ENCODE measurements around the gene ZNF300. TPM values are rescaled to one million over a fixed set of nuclear protein-coding genes. Genes with fewer than 3 reads are reported as not detected.
"Not testable (repeated sequence)": the region's sequence is repeated elsewhere in the genome, so short reads cannot be mapped to it uniquely, and the experiment has no call there.

Gene ZNF300
- total and polyA plus RNA-seq, 2 donors (not counting 3 experiments of a cell fraction or from before 2014, with no cell fraction given), result 4.6 to 9.6 TPM

DNA sequence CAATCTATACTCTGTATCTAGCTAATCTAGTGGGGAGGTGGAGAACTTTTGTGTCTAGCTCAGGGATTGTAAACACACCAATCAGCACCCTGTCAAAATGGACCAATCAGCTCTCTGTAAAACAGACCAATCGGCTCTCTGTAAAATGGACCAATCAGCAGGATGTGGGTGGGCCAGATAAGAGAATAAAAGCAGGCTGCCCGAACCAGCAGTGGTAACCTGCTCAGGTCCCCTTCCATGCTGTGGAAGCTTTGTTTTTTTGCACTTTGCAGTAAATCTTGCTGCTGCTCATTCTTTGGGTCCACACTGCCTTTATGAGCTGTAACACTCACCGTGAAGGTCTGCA, 58.5 kb downstream of the ZNF300 start, which contains the start of gene IRGM:
Gene IRGM, plus strand, starts transcription at position 214 of the 346 bp plus-strand sequence. CDS start 1,603 bp downstream, outside the sequence.
- BruUV-seq (replicated peaks); H2AFZ ChIP-seq (ENCODE audit: low read depth, low read length); H3K79me2 ChIP-seq (ENCODE audit: control insufficient read depth, insufficient read depth, low read length); H3K4me1 ChIP-seq (ENCODE audit: control insufficient read depth, extremely low read depth, insufficient read depth, low read length); H4K20me1 ChIP-seq (replicated peaks; ENCODE audit: control insufficient read depth, extremely low read depth, insufficient read depth, low read length); H3K4me3 ChIP-seq (replicated peaks in 1 of 3; ENCODE audit: insufficient read depth in 1 of 3, low read depth in 1 of 3, low read length in 3 of 3); H3K9me1 ChIP-seq (replicated peaks; ENCODE audit: control insufficient read depth, extremely low read depth, insufficient read depth, low read length); dilution Hi-C loops (cut with MboI; ENCODE audit: extremely low pct_ligation_motif_present, low sequenced_read_pairs); H3K9me3 ChIP-seq (replicated peaks; ENCODE audit: control insufficient read depth, insufficient read depth, low read length); FAIRE-seq; H3K4me2 ChIP-seq (ENCODE audit: insufficient read depth, low read length); POLR2A ChIA-PET; H3K27me3 ChIP-seq (ENCODE audit: control insufficient read depth in 2 of 2, insufficient read depth in 2 of 2, low read length in 2 of 2); H3K27ac ChIP-seq (ENCODE audit: insufficient read depth, low read depth, low read length); DNase-seq (ENCODE audit: low read depth, low spot score); H3K36me3 ChIP-seq (ENCODE audit: control insufficient read depth in 2 of 2, extremely low read depth in 1 of 2, insufficient read depth in 2 of 2, low read length in 2 of 2); H3K9ac ChIP-seq (replicated peaks; ENCODE audit: extremely low read depth, insufficient read depth, low read length): not testable (repeated sequence)
- CTCF ChIA-PET, result interaction anchor here (0.8 to 3.8 kb wide), 11 partner anchors 20 to 284 kb away, joined by 3 to 86 read pairs (median 7); partner anchors contain the start of genes MYOZ3, RBM22 and SMIM3
- intact Hi-C loops (cut with micrococcal nuclease), result loop anchor here (5.0 kb wide), 2 partner anchors 44 to 389 kb away; no protein-coding TSS in a partner anchor

DNA sequence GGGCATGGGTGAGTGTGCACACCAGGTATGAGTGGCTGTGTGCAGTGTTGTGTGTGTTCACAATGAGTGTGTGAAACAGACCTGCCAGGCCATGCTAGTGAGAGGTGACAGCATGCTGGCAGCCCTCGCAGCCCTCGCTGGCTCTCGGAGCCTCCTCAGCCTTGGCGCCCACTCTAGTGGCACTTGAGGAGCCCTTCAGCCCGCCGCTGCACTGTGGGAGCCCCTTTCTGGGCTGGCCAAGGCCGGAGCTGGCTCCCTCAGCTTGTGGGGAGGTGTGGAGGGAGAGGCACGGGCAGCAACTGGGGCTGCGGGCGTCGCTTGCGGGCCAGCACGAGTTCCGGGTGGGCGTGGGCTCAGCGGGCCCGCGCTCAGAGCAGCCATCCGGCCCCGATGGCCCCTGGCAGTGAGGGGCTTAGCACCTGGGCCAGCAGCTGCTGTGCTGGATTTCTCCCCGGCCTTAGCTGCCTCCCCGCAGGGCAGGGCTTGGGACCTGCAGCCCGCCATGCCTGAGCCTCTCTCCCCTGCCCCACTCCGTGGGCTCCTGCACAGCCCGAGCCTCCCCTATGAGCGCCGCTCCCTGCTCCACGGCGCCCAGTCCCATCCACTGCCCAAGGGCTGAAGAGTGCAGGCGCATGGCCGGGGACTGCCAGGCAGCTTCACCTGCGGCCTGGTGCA, 59.5 kb downstream of the ZNF300 start:
- FAIRE-seq; H3K4me2 ChIP-seq (ENCODE audit: insufficient read depth, low read length); dilution Hi-C loops (cut with MboI; ENCODE audit: extremely low pct_ligation_motif_present, low sequenced_read_pairs); H4K20me1 ChIP-seq (replicated peaks; ENCODE audit: control insufficient read depth, extremely low read depth, insufficient read depth, low read length); H3K4me3 ChIP-seq (replicated peaks in 1 of 3; ENCODE audit: insufficient read depth in 1 of 3, low read depth in 1 of 3, low read length in 3 of 3); H3K27me3 ChIP-seq (ENCODE audit: control insufficient read depth in 2 of 2, insufficient read depth in 2 of 2, low read length in 2 of 2); H3K9me1 ChIP-seq (replicated peaks; ENCODE audit: control insufficient read depth, extremely low read depth, insufficient read depth, low read length); DNase-seq (ENCODE audit: low read depth, low spot score); BruUV-seq (replicated peaks); POLR2A ChIA-PET; H3K79me2 ChIP-seq (ENCODE audit: control insufficient read depth, insufficient read depth, low read length); H3K27ac ChIP-seq (ENCODE audit: insufficient read depth, low read depth, low read length); H3K9me3 ChIP-seq (replicated peaks; ENCODE audit: control insufficient read depth, insufficient read depth, low read length); H3K4me1 ChIP-seq (ENCODE audit: control insufficient read depth, extremely low read depth, insufficient read depth, low read length); H3K36me3 ChIP-seq (ENCODE audit: control insufficient read depth in 2 of 2, extremely low read depth in 1 of 2, insufficient read depth in 2 of 2, low read length in 2 of 2); H2AFZ ChIP-seq (ENCODE audit: low read depth, low read length); H3K9ac ChIP-seq (replicated peaks; ENCODE audit: extremely low read depth, insufficient read depth, low read length): not testable (repeated sequence)
- intact Hi-C loops (cut with micrococcal nuclease), result loop anchor here (5.0 kb wide), 2 partner anchors 43 to 388 kb away; no protein-coding TSS in a partner anchor
- CTCF ChIA-PET, result interaction anchor here (0.9 to 3.8 kb wide), 4 partner anchors 44 to 283 kb away, joined by 3 to 86 read pairs (median 44); partner anchors contain the start of gene RBM22

Other genes with a start within 250 kb of the ZNF300 start
- gene MYOZ3, start 243.7 kb downstream of the ZNF300 start, total RNA-seq, result 1.1 and 1.2 TPM in 2 replicates
- gene MYOZ3, start 243.7 kb downstream of the ZNF300 start, polyA plus RNA-seq, result 0.43 and 0.59 TPM in 2 replicates
- gene RBM22, start 203.9 kb downstream of the ZNF300 start, total RNA-seq, result 44.4 and 51.2 TPM in 2 replicates
- 37.0 and 41.8 TPM in 2 replicates for gene RBM22, start 203.9 kb downstream of the ZNF300 start, polyA plus RNA-seq
- gene DCTN4, start 146.0 kb downstream of the ZNF300 start, total RNA-seq, result 42.8 and 47.3 TPM in 2 replicates
- gene DCTN4, start 146.0 kb downstream of the ZNF300 start, polyA plus RNA-seq, result 18.8 and 22.4 TPM in 2 replicates
- gene SMIM3, start 126.2 kb downstream of the ZNF300 start, total RNA-seq, result 0.97 and 1.0 TPM in 2 replicates
- gene SMIM3, start 126.2 kb downstream of the ZNF300 start, polyA plus RNA-seq, result 1.4 and 2.0 TPM in 2 replicates
- not detected in 2 replicates for gene IRGM, start 58.5 kb downstream of the ZNF300 start, total RNA-seq
- not detected in 2 replicates for gene IRGM, start 58.5 kb downstream of the ZNF300 start, polyA plus RNA-seq
- gene GPX3, start 115.6 kb upstream of the ZNF300 start, total RNA-seq, result 3.5 and 5.1 TPM in 2 replicates
- gene GPX3, start 115.6 kb upstream of the ZNF300 start, polyA plus RNA-seq, result 17.1 and 17.7 TPM in 2 replicates
- 87.0 and 96.8 TPM in 2 replicates for gene TNIP1, start 176.1 kb upstream of the ZNF300 start, total RNA-seq
- 37.2 and 43.0 TPM in 2 replicates for gene TNIP1, start 176.1 kb upstream of the ZNF300 start, polyA plus RNA-seq

Measured in endothelial cell of umbilical vein (primary cell).